Pancreas (tissue), 10 donors: ENCODE data around the gene NUP107. TPM values are rescaled to one million over a fixed set of nuclear protein-coding genes. Genes with fewer than 3 reads are reported as not detected.
"Not testable (repeated sequence)": the region's sequence is repeated elsewhere in the genome, so short reads cannot be mapped to it uniquely, and the experiment has no call there.

Source experiments
- ATAC-seq, 4 donors: fragments of 200-7000 bp; cut with Tn5 transposase; one replicate each; pipeline versions ENCODE4 v1.8.0 to v1.9.1; 2020; ENCODE audit warnings: mild to moderate bottlenecking in 4 of 4, moderate library complexity in 4 of 4
- DNase-seq, 6 donors: peaks; one replicate each; pipeline ENCODE4 v3.0.0-alpha.2; 2020
- FAIRE-seq: peaks from 2 replicates; lab custom pipeline; 2012; peaks lifted over from hg19 to GRCh38; lab: Jason Lieb, UNC
- H3K27ac ChIP-seq, 4 donors: fragments of 200-600 bp; sonication (generic); 1 replicate in 3 of 4; 2 replicates in 1 of 4; pipeline versions ENCODE4 v1.5.0 to v1.8.0; 2020
- H3K27me3 ChIP-seq, 4 donors: fragments of 200-600 bp; one replicate each; pipeline ENCODE4 v1.8.0; 2021
- H3K36me3 ChIP-seq, 3 donors: fragments of 200-600 bp; sonication (generic) in 1 of 3; one replicate each; pipeline versions ENCODE4 v1.5.0 to v1.8.0; 2020 to 2021
- H3K4me1 ChIP-seq, 3 donors: fragments of 200-600 bp; one replicate each; pipeline ENCODE4 v1.8.0; 2021
- H3K4me3 ChIP-seq, 4 donors: fragments of 200-600 bp; sonication (generic) in 2 of 4; one replicate each; pipeline versions ENCODE4 v1.5.0 to v1.8.0; 2020 to 2021
- H3K9me3 ChIP-seq, 4 donors: fragments of 200-600 bp; one replicate each; pipeline ENCODE4 v1.8.0; 2021
- CTCF ChIP-seq, 4 donors: fragments of 200-600 bp; sonication (generic) in 3 of 4; IDR thresholded peaks; one replicate each; pipeline versions ENCODE4 v1.5.0 to v1.8.0; 2021; ENCODE audit warnings: antibody characterized with exemption in 4 of 4
- WGBS, 2 donors: extraction: QIAGEN DNeasy Blood & Tissue Kit; methylation state at CpG; one replicate each; pipeline ENCODE4 v1.1.7; 2013; 5-methylcytosine and 5-hydroxymethylcytosine counted together
- intact Hi-C, 3 donors: fragments of 100-400 bp; cut with DNase I; formaldehyde crosslinking; loops; one replicate each; pipeline versions ENCODE4 v1.11.1 to v1.14.2; 2022
- polyA plus RNA-seq, 2 donors: library from polyadenylated mRNA; stranded (reverse); fragments of 200-250 nt; gene quantifications; one replicate each; pipeline ENCODE4 v1.2.3, GENCODE V29; 2013
- total RNA-seq, 6 donors: library from RNA; stranded (reverse); fragmentation: NEBNext Ultra II Directional in 4 of 6; extraction: Animal tissue kit (Norgen Biotek cat#: 25700) in 4 of 6; gene quantifications; one replicate each; pipeline versions ENCODE4 v1.2.1 to v1.2.4, GENCODE V29; 2021 to 2023
- donor health status: healthy with polysubstance abuse.
- donor health status: DM: no; HTN: no; CAD: no; lungs with moderate emphysema.
- donor health status: DM: no; HTN: no; CAD: no.
- donor health status: control.
- donor health status: control.
- donor health status: Bipolar disorder and iron deficiency.
- donor health status: DM: yes; HTN: yes; CAD: no.
- donor health status: DM: no; HTN: no; CAD: no.
- donor health status: DM: no; HTN: no; CAD: no.
- donor health status: DM: yes; HTN: yes; CAD: no.

Gene NUP107
- total and polyA plus RNA-seq, 8 donors: 11.3 to 22.1 (median 14.6) TPM

GRCh38 chr12:68675101-68675842 lies 11.5 kb upstream of the NUP107 start:
- no peak for FAIRE-seq

GRCh38 chr12:68676854-68677253 lies 9.9 kb upstream of the NUP107 start:
- FAIRE-seq, H3K36me3 ChIP-seq, ATAC-seq, DNase-seq, intact Hi-C loops, H3K4me1 ChIP-seq, H3K27me3 ChIP-seq, H3K9me3 ChIP-seq, H3K4me3 ChIP-seq, H3K27ac ChIP-seq: not testable (repeated sequence)
- 90 to 91% methylated on average over 5 of the region's 5 CpGs for WGBS, 2 donors

More at GRCh38 chr12:68675101-68675842, 11.5 kb upstream of the NUP107 start:
- intact Hi-C loops: no loop called here
- TF ChIP-seq CTCF (IDR thresholded peaks at IDR 0.05): no peak
- 66 to 68% methylated on average over 5 of the region's 5 CpGs for WGBS, 2 donors
- Histone ChIP-seq H3K27me3 (no peaks in the 10 kb centered on the region), H3K27ac (no peak overlapping the region), H3K9me3 (no peaks in the 10 kb centered on the region), H3K4me1 (no peaks in the 10 kb centered on the region), H3K4me3 (no peak overlapping the region), H3K36me3 (no peaks in the 10 kb centered on the region)
- DNase-seq (no peak), ATAC-seq (no peak)

GRCh38 chr12:68686262-68686594 lies 550 bp upstream of the NUP107 start:
- Histone ChIP-seq H3K4me3 (peak overlapping the region; percentile 65 to 89 (median 78)), H3K4me1 (peaks cover 0 to 13% (median 4%) of the 10 kb centered on the region in 3 donors), H3K9me3 (no peaks in the 10 kb centered on the region), H3K36me3 (peaks cover 0 to 12% (median 0%) of the 10 kb centered on the region in 3 donors), H3K27ac (peak overlapping the region; percentile 64 to 91 (median 82)), H3K27me3 (no peaks in the 10 kb centered on the region)
- DNase-seq (no peak), ATAC-seq (no peak), FAIRE-seq (no peak)
- 36 to 53% methylated on average over 3 of the region's 3 CpGs for WGBS, 2 donors
- no peak for TF ChIP-seq CTCF (IDR thresholded peaks at IDR 0.05)
- intact Hi-C loops: no loop called here

- ATAC-seq (no peak), FAIRE-seq (no peak), DNase-seq (no peak)
- Histone ChIP-seq H3K27ac (no peak overlapping the region), H3K36me3 (peaks cover 3 to 55% (median 23%) of the 10 kb centered on the region in 3 donors), H3K4me3 (no peak overlapping the region), H3K27me3 (no peaks in the 10 kb centered on the region), H3K9me3 (no peaks in the 10 kb centered on the region), H3K4me1 (no peaks in the 10 kb centered on the region)
- no peak for TF ChIP-seq CTCF (IDR thresholded peaks at IDR 0.05)
- intact Hi-C loops: no loop called here
Measured at GRCh38 chr12:68695454-68695853, 8.7 kb downstream of the NUP107 start.

GRCh38 chr12:68699486-68699885 lies 12.7 kb downstream of the NUP107 start:
- Histone ChIP-seq H3K9me3 (no peaks in the 10 kb centered on the region), H3K27ac (no peak overlapping the region), H3K27me3 (no peaks in the 10 kb centered on the region), H3K36me3 (peaks cover 3 to 51% (median 12%) of the 10 kb centered on the region in 3 donors), H3K4me1 (no peaks in the 10 kb centered on the region), H3K4me3 (no peak overlapping the region)
- 76 to 83% methylated on average over 1 of the region's 1 CpG for WGBS, 2 donors
- TF ChIP-seq CTCF (IDR thresholded peaks at IDR 0.05): no peak
- ATAC-seq: no peak
- DNase-seq: no peak
- FAIRE-seq: no peak
- intact Hi-C loops: no loop called here
